Activated B cell treated with CpG ODN at 0.5 μM for 24 hours (primary cell): ENCODE data around the gene ADARB2. TPM values are rescaled to one million over a fixed set of nuclear protein-coding genes. Genes with fewer than 3 reads are reported as not detected.

ENCODE experiments used
- ATAC-seq: fragments of 200-7000 bp; cut with Tn5 transposase; one replicate; pipeline ENCODE4 v1.10.0; 2021; ENCODE audit warnings: low read depth, mild to moderate bottlenecking, moderate library complexity
- CTCF ChIA-PET: fragments of 350-600 bp; sonication (Branson Sonifier 250); formaldehyde crosslinking; loops from one replicate; lab custom pipeline; 2021; ENCODE audit warnings: antibody characterized with exemption; lab: Charles Lee
- POLR2A ChIA-PET: fragments of 350-600 bp; sonication (Branson Sonifier 250); formaldehyde crosslinking; loops from one replicate; lab custom pipeline; 2021; ENCODE audit warnings: antibody characterized with exemption; lab: Charles Lee
- DNase-seq: peaks from one replicate; pipeline ENCODE4 v3.0.0; 2022
- H3K27ac Mint-ChIP-seq: one replicate; pipeline ENCODE4 v1.8.0; 2020; ENCODE audit warnings: mixed read lengths
- H3K27me3 Mint-ChIP-seq: one replicate; pipeline ENCODE4 v1.8.0; 2021; ENCODE audit warnings: mixed read lengths
- H3K36me3 Mint-ChIP-seq: one replicate; pipeline ENCODE4 v1.8.0; 2021; ENCODE audit warnings: low read depth, mixed read lengths
- H3K4me1 Mint-ChIP-seq: one replicate; pipeline ENCODE4 v1.8.0; 2021; ENCODE audit warnings: mixed read lengths
- H3K4me3 Mint-ChIP-seq: one replicate; pipeline ENCODE4 v1.8.0; 2020; ENCODE audit warnings: mild to moderate bottlenecking, mixed read lengths
- H3K9me3 Mint-ChIP-seq: one replicate; pipeline ENCODE4 v1.8.0; 2020; ENCODE audit warnings: mixed read lengths
- CTCF ChIP-seq: fragments of 200-600 bp; IDR thresholded peaks from one replicate; pipeline ENCODE4 v1.8.0; 2022; ENCODE audit warnings: antibody characterized with exemption, mild to moderate bottlenecking
- intact Hi-C: fragments of 100-400 bp; cut with micrococcal nuclease; formaldehyde crosslinking; loops from one replicate; pipeline ENCODE4 v1.15.1; 2024
- total RNA-seq: library from RNA; stranded (reverse); gene quantifications from 2 replicates; pipeline ENCODE4 v1.2.3, GENCODE V29; 2022

Gene ADARB2
- total RNA-seq, 1 donor from 2014 or later: 0.11 TPM

- ChIA-PET POLR2A (no interaction called here), CTCF (no interaction called here)
- Mint-ChIP-seq H3K36me3 (no peaks in the 10 kb centered on the region), H3K27ac (no peak overlapping the region), H3K9me3 (no peaks in the 10 kb centered on the region), H3K4me3 (no peak overlapping the region), H3K27me3 (peaks cover 32% of the 10 kb centered on the region), H3K4me1 (no peaks in the 10 kb centered on the region)
- no peak for ATAC-seq
- intact Hi-C loops: no loop called here
- no peak for DNase-seq
- no peak for TF ChIP-seq CTCF
Measured at GRCh38 chr10:1241973-1242935, 495.1 kb downstream of the ADARB2 start.

GRCh38 chr10:1241322-1241890, 495.9 kb downstream of the ADARB2 start:
- H3K4me3 Mint-ChIP-seq: no peak overlapping the region
- H3K27ac Mint-ChIP-seq: no peak overlapping the region
- no peaks in the 10 kb centered on the region for H3K9me3 Mint-ChIP-seq
- H3K36me3 Mint-ChIP-seq: no peaks in the 10 kb centered on the region
- no peak for ATAC-seq
- no peaks in the 10 kb centered on the region for H3K4me1 Mint-ChIP-seq
- intact Hi-C loops: no loop called here
- no peak for TF ChIP-seq CTCF
- ChIA-PET CTCF (no interaction called here), POLR2A (no interaction called here)
- no peak for DNase-seq
- H3K27me3 Mint-ChIP-seq: peaks cover 29% of the 10 kb centered on the region

- DNase-seq (no peak), ATAC-seq (no peak)
- ChIA-PET CTCF (no interaction called here), POLR2A (no interaction called here)
- Mint-ChIP-seq H3K4me3 (no peak overlapping the region), H3K27me3 (peaks cover 29% of the 10 kb centered on the region), H3K36me3 (no peaks in the 10 kb centered on the region), H3K27ac (no peak overlapping the region), H3K9me3 (no peaks in the 10 kb centered on the region), H3K4me1 (no peaks in the 10 kb centered on the region)
- no peak for TF ChIP-seq CTCF
- intact Hi-C loops: no loop called here
Measured at GRCh38 chr10:1240341-1240775, 497.0 kb downstream of the ADARB2 start.

- ChIA-PET CTCF (no interaction called here), POLR2A (no interaction called here)
- no peak for TF ChIP-seq CTCF
Measured at GRCh38 chr10:1233031-1233430, 504.3 kb downstream of the ADARB2 start.

GRCh38 chr10:1232164-1232911, 505.0 kb downstream of the ADARB2 start:
- intact Hi-C loops: no loop called here
- ChIA-PET CTCF (no interaction called here), POLR2A (no interaction called here)
- Mint-ChIP-seq H3K27me3 (peaks cover 10% of the 10 kb centered on the region), H3K36me3 (no peaks in the 10 kb centered on the region), H3K9me3 (no peaks in the 10 kb centered on the region), H3K4me1 (no peaks in the 10 kb centered on the region), H3K27ac (no peak overlapping the region), H3K4me3 (no peak overlapping the region)
- ATAC-seq (no peak), DNase-seq (no peak)
- TF ChIP-seq CTCF: no peak

More at GRCh38 chr10:1233031-1233430, 504.3 kb downstream of the ADARB2 start:
- peaks cover 10% of the 10 kb centered on the region for H3K27me3 Mint-ChIP-seq
- H3K4me3 Mint-ChIP-seq: no peak overlapping the region
- H3K4me1 Mint-ChIP-seq: no peaks in the 10 kb centered on the region
- no peaks in the 10 kb centered on the region for H3K9me3 Mint-ChIP-seq
- intact Hi-C loops: no loop called here
- no peak for ATAC-seq
- no peak overlapping the region for H3K27ac Mint-ChIP-seq
- no peaks in the 10 kb centered on the region for H3K36me3 Mint-ChIP-seq
- no peak for DNase-seq
